GM18867 (cell line): ENCODE data around the gene TAS2R60.
"Not testable (repeated sequence)": the region's sequence is repeated elsewhere in the genome, so short reads cannot be mapped to it uniquely, and the experiment has no call there.

Experiments
- ATAC-seq: cut with Tn5 transposase; IDR thresholded peaks from one replicate; pipeline ENCODE4 v1.9.1; 2021; ENCODE audit warnings: mild to moderate bottlenecking, moderate library complexity; ENCODE audit not compliant: unreplicated experiment

The TAS2R60 gene

GRCh38 chr7:143410521-143411004, 32.7 kb upstream of the TAS2R60 start:
- no peak for ATAC-seq

- no peak for ATAC-seq
Measured at GRCh38 chr7:143411976-143412708, 31.1 kb upstream of the TAS2R60 start.

DNA sequence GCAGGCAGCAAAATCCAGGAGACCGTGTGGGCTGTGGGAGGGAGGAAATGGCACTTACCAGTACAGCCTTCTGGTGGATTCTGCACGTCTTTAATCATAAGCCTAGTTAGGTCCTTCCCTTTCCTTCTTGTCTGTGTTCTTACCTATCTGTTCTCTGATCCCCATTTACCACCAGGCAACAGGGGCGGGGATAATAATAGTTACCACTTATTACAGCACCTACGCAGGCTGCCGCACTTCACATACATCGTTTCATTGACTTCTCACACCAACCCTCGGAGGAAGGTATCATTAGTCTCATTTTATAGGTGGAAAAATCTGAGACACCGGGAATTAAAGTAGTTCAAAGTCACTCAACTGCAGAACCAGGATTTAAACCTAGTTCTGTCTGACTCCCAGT, 30.1 kb upstream of the TAS2R60 start:
- no peak for ATAC-seq

DNA sequence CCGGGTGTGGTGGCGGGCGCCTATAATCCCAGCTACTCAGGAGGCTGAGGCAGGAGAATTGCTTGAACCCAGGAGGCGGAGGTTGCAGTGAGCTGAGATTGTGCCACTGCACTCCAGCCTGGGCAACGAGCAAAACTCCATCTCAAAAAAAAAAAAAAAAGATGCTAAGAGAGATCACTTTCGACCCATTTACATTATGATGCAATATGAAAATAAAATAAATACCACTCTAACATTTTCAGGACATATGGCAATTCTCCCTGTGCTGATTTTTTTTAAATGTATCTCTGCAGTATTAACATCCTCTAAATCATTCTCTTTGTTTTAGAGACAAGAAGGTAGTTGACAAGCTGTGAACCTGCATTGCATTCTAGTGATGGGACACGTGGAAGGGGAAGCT, 28.0 kb upstream of the TAS2R60 start:
- not testable (repeated sequence) for ATAC-seq

- no peak for ATAC-seq
Measured at GRCh38 chr7:143415742-143416397, 27.4 kb upstream of the TAS2R60 start.

DNA sequence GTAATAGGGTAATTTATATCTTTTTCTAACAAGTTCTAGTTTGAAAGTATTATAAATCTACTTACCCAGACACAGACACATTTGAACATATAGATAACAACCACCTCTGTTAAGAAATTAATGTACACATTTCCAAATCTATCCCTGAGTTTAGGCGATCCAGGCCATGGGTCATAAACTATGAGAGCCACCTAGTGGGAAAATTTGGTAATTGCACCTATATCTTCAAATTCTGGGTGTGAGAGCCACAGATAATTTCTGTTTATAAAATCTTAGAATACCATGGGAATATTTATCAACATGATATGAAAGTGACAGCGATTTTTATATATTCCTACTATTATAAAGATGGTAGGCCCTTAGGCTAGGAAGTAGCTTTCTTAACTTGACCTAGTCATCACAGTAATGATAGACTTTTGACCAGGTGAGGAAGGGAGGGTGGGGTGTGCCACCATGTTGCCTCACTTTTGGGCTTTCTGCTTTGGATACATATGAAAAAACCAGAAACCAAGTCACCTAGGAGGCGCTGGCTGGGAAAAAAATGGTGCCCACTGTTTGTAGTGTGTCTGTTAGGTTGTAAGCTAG, 26.6 kb upstream of the TAS2R60 start:
- ATAC-seq: no peak

GRCh38 chr7:143417734-143418383, 25.4 kb upstream of the TAS2R60 start:
- ATAC-seq: no peak

- ATAC-seq: no peak
Measured at GRCh38 chr7:143418681-143419458, 24.4 kb upstream of the TAS2R60 start.

DNA sequence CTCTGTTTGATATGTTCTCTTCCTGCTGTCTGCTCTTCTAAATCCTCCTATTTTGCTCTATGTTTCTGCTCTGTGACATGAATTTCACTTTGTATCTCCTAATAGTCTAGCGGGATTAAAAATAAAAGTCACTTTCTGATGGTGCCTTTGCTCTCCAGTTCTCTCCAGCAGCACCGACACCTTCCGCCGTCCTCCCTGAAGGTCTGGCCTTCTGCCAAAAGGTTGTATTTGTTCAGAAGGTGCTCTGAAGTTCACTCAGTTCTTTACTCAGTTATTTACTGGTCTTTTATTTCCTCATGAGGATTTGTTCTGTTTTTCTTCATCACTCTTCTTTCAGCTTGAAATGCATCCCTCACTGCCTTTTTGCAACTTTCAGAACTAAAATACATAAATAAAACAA, 23.4 kb upstream of the TAS2R60 start:
- no peak for ATAC-seq

- ATAC-seq: not testable (repeated sequence)
Measured at GRCh38 chr7:143420624-143421023, 22.6 kb upstream of the TAS2R60 start.

DNA sequence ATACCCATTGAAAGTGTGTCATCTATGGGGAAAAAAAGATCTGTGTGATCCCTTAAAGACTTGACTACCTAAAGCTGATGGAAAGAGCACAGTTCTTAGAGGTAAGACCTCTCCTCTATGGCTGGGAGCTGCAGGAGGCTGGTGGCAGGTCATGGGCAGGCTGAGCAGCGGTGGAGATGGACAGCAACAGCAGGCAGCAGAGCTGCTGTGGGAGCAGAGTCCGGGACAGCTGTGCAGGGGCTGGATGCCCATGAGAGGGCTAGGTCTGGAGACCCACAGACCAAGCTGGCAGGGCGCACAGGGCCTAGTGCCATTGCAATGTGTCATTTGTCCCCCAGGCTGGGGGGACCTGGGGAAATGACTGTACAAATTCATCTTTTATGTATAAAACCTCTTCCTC, 21.2 kb upstream of the TAS2R60 start:
- no peak for ATAC-seq

DNA sequence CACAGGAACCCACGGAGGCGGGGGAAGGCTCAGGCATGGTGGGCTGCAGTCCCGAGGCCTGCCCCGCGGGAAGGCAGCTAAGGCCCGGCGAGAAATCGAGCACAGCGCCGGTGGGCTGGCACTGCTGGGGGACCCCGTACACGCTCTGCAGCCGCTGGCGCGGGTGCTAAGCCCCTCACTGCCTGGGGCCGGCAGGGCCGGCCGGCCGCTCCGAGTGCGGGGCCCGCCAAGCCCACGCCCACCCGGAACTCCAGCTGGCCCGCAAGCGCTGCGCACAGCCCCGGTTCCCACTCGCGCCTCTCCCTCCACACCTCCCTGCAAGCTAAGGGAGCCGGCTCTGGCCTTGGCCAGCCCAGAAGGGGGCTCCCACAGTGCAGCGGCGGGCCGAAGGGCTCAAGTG, 18.8 kb upstream of the TAS2R60 start:
- not testable (repeated sequence) for ATAC-seq

DNA sequence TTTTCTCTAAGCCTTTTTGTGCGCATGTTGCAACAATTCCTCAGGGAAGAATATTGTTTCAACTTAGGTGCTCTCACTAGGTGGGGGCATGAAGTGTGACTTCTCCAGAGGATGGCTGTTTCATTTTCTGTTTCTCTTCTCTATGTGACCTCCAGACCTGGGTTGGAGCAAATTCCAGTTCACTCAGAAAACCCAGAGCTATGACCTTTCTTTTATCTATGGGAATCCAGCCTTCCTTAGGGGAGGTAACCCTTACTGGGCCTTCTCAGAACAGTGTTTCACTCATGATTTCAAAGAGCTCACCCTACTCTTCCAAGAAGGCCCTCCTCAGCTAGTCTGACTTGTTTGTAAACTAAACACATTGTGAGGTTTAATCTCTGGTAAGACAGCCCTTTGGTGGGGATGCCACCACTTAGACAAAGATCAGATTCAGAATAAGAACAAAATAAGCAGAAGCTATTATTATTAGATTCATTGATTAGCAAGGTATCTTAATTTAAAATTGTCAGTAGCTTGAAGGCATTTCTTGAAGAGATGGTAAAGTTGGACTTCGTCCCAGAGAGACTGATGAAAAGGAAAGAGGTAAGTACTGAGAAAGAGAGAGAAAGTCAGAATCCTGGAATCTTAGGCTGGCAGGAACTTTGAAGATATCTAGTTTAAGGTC, 16.6 kb upstream of the TAS2R60 start:
- no peak for ATAC-seq

GRCh38 chr7:143429770-143430698, 13.2 kb upstream of the TAS2R60 start:
- no peak for ATAC-seq

- no peak for ATAC-seq
Measured at GRCh38 chr7:143431109-143431508, 12.1 kb upstream of the TAS2R60 start.

GRCh38 chr7:143433759-143434158, 9.5 kb upstream of the TAS2R60 start:
- ATAC-seq: no peak

DNA sequence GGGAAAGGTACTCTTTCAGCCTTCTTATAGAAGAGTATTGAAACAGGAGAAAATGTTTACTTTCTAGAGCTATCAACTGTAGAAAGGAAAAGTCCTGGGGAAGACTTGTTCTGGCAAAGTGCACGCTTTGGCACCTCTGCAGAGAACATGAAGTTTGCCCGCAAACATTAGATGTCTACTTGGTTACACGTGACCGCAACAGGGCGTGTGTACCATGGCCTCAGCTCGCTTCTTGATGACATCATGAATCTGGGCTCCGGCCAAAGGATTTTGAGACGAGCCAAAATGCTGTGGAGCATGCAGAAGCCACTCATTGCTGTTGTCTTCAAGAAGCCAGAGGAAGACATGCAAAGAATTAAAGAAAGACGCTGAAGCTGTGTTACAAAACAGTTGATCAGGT, 8.6 kb upstream of the TAS2R60 start:
- no peak for ATAC-seq

GRCh38 chr7:143435266-143435665, 8.0 kb upstream of the TAS2R60 start:
- ATAC-seq: no peak

DNA sequence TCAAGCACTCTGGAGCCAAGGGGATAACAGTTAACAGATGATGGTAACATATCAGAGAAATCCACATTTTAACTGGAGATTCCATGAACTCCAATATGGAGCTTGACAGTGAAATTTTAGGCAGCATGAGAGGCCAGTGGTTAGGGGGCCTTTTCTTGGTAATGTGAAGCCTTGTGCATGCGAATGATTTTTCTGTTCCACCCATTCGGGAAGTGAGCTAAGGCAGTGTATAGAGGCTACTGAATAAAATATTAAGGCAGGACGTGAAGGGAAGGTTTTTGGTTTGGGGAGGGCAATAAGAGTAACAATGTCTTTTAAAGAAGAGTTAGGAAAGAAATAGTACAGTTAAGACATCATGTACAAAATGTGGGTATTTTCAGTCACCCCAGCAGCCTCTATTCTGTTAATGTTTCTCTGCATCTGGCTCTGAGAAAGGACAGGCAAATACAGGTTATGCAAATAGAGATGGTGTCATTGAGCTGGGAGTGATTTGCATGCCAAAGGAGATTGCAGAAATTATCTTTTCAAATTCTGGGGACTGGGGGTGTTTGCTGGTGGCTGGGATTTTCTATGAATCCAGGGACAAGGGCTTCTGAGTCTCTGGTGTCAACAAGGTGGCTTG, 6.8 kb upstream of the TAS2R60 start:
- ATAC-seq: peak; percentile 92
